HG03342 (cell line): ENCODE results near the gene PDAP1.
"Not testable (repeated sequence)": the region's sequence is repeated elsewhere in the genome, so short reads cannot be mapped to it uniquely, and the experiment has no call there.

ENCODE experiments used
- ATAC-seq: cut with Tn5 transposase; IDR thresholded peaks from one replicate; pipeline ENCODE4 v1.9.1; 2021; ENCODE audit warnings: mild to moderate bottlenecking, moderate library complexity; ENCODE audit not compliant: unreplicated experiment

Gene PDAP1

DNA sequence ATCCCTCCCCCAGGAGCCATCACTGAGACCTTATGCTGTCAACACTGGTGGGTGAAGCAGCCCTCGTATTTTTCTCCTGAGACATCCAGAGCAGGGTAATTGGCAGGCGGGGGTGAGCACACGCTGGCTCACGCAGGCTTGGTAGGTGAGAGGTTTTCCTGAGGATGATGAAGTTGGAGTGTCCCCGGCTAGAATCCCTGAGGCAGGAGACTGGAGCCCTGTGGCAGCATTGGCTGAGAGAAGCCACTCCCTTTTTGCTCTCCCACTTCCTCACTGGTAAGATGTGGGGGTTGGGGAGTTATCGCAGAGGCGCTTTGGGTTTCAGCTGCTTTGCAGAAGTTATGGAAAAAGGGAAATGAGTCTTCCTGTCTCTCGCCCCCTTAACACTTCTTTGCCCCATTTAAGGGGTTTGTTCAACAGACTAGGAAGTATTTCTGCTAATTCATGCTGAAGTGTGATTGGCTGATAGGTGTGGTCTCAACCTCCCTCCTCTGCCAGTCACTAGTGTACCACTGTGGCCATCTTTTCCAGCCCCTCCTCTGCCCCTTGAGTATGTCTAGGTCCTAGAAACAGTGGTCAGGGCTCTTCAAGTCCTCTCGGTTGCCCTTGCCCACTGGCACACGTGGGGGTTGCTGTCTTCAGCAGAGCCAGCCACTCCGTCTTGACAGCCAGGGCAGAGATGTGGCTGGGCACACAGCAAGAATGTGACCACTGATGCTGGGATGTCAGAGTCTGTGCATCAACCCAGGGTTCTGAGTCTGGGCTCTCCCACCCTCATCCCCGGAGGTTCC is 28.2 kb downstream of the PDAP1 start:
- peak; percentile 32 for ATAC-seq

- not testable (repeated sequence) for ATAC-seq
Observed at GRCh38 chr7:99379693-99380031, 28.7 kb downstream of the PDAP1 start.

- ATAC-seq, result no peak
Observed at GRCh38 chr7:99379043-99379577, 29.3 kb downstream of the PDAP1 start.

DNA sequence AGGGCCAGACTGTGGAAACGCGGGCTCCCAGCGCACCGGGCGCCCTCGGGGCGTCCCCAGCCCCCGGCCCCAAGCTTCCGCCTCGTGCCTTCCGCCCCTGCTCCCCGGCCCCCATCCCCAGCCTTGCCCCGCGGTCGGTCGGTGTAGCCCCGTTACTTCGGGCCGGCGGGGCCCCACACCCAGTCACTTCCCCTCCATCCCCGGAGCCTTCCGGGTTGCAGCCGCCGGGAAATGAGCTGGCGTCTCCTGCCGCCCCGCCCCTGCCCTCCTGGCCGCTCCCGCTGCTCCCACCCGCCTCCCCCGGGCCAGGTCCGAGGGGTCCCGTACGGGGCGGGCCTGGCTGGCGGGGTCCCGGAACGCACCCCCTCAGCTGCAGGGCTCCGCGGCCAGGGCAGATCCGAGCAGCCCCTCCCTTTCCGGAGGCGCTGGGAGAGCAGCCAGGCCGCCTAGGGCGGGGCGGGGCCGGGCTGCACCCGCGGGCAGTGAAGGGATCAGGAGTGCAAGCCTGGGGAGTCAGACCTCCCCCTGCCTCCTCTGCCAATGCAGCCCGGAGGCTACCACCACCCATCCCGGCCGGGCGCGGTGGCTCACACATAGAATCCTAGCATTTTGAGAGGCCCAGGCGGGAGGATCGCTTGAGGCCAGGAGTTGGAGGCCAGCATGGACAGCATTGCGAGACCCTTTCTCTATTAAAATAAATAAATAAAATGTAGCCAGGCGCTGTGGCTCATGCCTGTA is 33.2 kb downstream of the PDAP1 start:
- peak; percentile 37 for ATAC-seq

GRCh38 chr7:99374111-99375064 is 34.0 kb downstream of the PDAP1 start, which contains the start of gene ARPC1B:
Gene ARPC1B (plus strand): TSS chr7:99374730. CDS start chr7:99385715, 10,985 bp downstream.
- peak; percentile 53 for ATAC-seq

- no peak for ATAC-seq
Observed at GRCh38 chr7:99373091-99374066, 35.0 kb downstream of the PDAP1 start.

- ATAC-seq, result no peak
Observed at GRCh38 chr7:99372275-99373090, 35.9 kb downstream of the PDAP1 start.

DNA sequence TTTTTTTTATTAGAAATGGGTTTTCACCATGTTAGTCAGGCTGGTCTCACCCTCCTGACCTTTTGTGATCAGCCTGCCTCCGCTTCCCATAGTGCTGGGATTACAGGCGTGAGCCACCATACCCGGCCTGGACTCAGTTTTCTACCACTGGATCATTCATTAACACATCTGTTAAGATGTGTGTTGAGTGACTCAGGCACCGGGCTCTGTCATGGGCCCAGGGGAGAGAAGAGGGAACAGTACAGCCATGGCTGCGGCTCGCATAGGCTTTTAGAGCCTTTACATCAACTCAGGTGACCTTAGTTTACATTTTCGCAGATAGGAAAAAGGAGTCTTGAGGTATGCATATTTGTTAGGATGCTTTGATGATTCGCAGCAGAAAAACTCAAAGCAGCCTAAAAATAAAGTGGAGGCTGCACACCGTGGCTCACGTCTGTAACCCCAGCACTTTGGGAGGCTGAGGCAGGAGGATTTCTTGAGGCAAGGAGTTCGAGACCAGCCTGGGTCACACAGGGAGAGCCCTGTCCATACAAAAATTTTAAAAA is 36.9 kb downstream of the PDAP1 start:
- ATAC-seq, result no peak

- no peak for ATAC-seq
Observed at GRCh38 chr7:99369767-99370391, 38.5 kb downstream of the PDAP1 start.

DNA sequence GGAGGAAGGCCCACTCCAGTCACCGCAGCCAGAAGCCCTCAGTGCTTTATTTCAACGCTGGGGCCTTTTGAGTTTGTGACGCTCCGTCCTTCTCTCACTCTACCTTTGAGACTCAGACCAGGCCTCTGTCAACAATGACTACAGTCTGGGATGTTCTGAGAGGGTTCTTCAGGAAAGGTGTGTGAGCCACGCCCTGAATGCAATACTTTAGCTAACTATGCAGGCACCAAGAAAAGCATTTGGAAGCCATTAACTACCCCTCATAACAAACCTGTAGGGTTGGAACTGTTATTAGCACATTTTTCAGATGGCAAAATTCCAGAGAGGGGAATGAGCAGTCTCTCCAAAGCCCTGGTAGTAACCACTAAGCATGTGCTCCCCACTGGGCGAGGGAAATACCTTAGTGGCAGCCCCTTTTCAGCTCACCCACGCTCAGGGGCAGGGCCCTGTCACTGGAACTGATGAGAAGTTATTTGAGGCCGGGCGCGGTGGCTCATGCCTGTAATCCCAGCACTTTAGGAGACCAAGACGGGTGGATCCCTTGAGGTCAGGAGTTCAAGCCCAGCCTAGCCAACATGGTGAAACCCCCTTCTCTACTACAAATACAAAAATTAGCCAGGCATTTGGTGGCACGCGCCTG is 39.5 kb downstream of the PDAP1 start:
- no peak for ATAC-seq

DNA sequence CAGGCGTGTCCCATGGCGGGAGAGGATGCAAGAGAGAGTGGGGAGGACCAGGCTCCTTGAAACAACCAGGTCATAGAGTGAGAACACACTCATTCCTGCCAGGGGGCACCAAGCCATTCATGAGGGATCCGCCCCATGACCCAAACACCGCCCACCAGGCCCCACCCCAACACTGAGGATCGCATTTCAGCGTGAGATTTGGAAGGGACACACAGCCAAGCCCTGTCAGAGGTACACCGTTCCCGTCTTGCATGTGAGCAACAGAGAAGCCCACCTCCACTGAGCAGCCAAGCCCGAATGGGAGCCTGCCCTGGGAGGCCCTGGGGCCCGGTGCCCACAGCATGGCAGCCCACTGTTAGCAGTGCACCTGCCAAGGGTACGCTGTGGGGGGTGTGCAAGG is 41.8 kb downstream of the PDAP1 start:
- ATAC-seq, result no peak

- no peak for ATAC-seq
Observed at GRCh38 chr7:99365318-99366141, 42.9 kb downstream of the PDAP1 start.

DNA sequence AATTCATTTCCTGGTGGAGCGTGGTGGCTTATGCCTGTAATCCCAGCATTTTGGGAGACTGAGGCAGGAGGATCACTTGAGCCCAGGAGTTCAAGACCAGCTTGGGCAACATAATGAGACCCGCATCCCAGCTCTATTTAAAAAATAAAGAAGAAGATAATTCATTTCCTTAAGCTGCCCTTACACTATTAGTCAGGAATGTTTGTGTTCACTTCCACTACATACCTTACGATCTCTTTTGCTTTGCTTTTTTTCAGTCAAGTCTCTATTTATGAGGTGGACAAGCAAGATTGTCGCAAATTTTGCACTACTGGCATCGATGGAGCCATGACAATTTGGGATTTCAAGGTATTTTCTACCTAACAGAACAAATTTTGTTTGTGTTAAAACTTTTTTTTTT is 45.1 kb downstream of the PDAP1 start:
- ATAC-seq, result no peak

DNA sequence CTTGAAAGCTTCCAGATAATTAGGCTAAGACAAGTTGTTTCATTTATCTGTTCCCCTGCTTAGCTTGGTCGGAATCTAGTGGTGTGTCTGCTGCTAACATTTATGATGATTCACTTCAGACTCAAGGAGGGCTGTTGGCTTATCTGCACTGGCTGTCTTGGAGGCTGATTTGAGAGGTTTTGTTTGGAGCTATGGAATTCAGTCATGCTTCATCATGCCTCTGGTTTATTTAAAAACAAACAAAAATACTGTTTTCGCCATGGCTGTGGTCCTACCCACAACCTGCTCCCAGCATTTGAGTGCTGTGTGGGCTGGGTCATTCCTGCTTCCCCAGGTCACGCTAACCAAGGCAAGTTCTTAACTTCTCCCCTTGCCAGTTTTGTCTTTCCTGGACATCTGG is 45.6 kb downstream of the PDAP1 start:
- ATAC-seq, result no peak

- no peak for ATAC-seq
Observed at GRCh38 chr7:99359465-99360154, 48.8 kb downstream of the PDAP1 start.

DNA sequence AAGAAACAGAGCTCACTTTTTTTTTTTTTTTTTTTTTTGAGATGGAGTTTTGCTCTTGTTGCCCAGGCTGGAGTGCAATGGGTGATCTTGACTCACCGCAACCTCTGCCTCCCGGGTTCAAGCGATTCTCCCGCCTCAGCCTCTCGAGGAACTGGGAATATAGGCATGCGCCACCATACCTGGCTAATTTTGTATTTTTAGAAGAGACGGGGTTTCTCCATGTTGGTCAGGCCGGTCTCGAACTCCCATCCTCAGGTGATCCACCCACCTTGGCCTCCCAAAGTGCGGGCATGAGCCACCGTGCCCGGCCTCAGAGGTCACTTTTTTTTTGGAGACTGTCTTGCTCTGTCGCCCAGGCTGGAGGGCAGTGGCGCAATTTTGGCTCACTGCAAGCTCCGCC is 49.9 kb downstream of the PDAP1 start:
- not testable (repeated sequence) for ATAC-seq
